A549 (cell line): ENCODE measurements around the gene CELSR1.

ENCODE experiments used
- CHD4 ChIP-seq: fragments of 200-600 bp; sonication (generic); IDR thresholded peaks from 2 replicates; pipeline ENCODE4 v1.6.1; 2016; ENCODE audit warnings: antibody characterized with exemption, mild to moderate bottlenecking, borderline replicate concordance
- CTCF ChIP-seq: fragments of >200 bp; sonication (Bioruptor Twin); formaldehyde crosslinking; IDR thresholded peaks from 3 replicates; pipeline ENCODE4 v1.5.1; 2016
- EP300 ChIP-seq, 2 experiments: fragments of >200 bp; sonication (Bioruptor Twin); formaldehyde crosslinking; IDR thresholded peaks; 2 replicates in 1 of 2; 3 replicates in 1 of 2; pipeline ENCODE4 v1.6.1; 2016 to 2017
- JUN ChIP-seq, 2 experiments: fragments of >200 bp; sonication (Bioruptor Twin); formaldehyde crosslinking; IDR thresholded peaks; 2 replicates in 1 of 2; 3 replicates in 1 of 2; pipeline ENCODE4 v1.6.1; 2016 to 2017
- POLR2A ChIP-seq: IDR thresholded peaks from 2 replicates; pipeline ENCODE4 v1.6.1; 2012; ENCODE audit warnings: mild to moderate bottlenecking, low read length
- RCOR1 ChIP-seq: fragments of 150-350 bp; IDR thresholded peaks from 2 replicates; pipeline ENCODE4 v1.6.1; 2014; ENCODE audit warnings: antibody characterized with exemption, low read length, low read depth
- RFX5 ChIP-seq: fragments of 450-650 bp; IDR thresholded peaks from 2 replicates; pipeline ENCODE4 v1.7.1; 2014; ENCODE audit warnings: antibody characterized with exemption, mild to moderate bottlenecking, moderate library complexity
- ZC3H11A ChIP-seq: fragments of 450-650 bp; IDR thresholded peaks from 2 replicates; pipeline ENCODE4 v1.6.1; 2014; ENCODE audit warnings: antibody characterized with exemption, mild to moderate bottlenecking

GRCh38 chr22:46449974-46450745 is 87.3 kb downstream of the CELSR1 start:
- TF ChIP-seq EP300 (IDR thresholded peaks at IDR 0.05) (no peak), CTCF (no peak), ZC3H11A (no peak), RFX5 (no peak), RCOR1 (no peak), JUN (IDR thresholded peaks at IDR 0.05) (no peak), CHD4 (no peak), POLR2A (no peak)
